HepG2 (cell line): ENCODE results near the gene RABGAP1L. TPM values are rescaled to one million over a fixed set of nuclear protein-coding genes. Genes with fewer than 3 reads are reported as not detected.

ENCODE experiments used
- BRD4 ChIP-seq: sonication (generic); formaldehyde crosslinking; IDR thresholded peaks from 2 replicates; pipeline ENCODE4 v1.4.0; 2020; ENCODE audit warnings: missing genetic modification reagents
- FOSL2 ChIP-seq: sonication (generic); formaldehyde crosslinking; IDR thresholded peaks from 2 replicates; pipeline ENCODE4 v1.4.0; 2020; ENCODE audit warnings: missing genetic modification reagents
- HOXA5 ChIP-seq: sonication (generic); formaldehyde crosslinking; IDR thresholded peaks from 2 replicates; pipeline ENCODE4 v1.4.0; 2020; ENCODE audit warnings: missing genetic modification reagents
- NFYB ChIP-seq: sonication (generic); formaldehyde crosslinking; IDR thresholded peaks from 2 replicates; pipeline ENCODE4 v1.4.0; 2020; ENCODE audit warnings: missing genetic modification reagents
- PHF21A ChIP-seq: sonication (generic); formaldehyde crosslinking; IDR thresholded peaks from 2 replicates; pipeline ENCODE4 v1.5.0; 2020; ENCODE audit warnings: mild to moderate bottlenecking, missing genetic modification reagents
- SALL2 ChIP-seq: sonication (generic); formaldehyde crosslinking; IDR thresholded peaks from 2 replicates; pipeline ENCODE4 v1.8.1; 2023; ENCODE audit warnings: mild to moderate bottlenecking, missing genetic modification reagents, inconsistent platforms
- SOX5 ChIP-seq: IDR thresholded peaks from 2 replicates; pipeline ENCODE4 v1.6.1; 2016; ENCODE audit warnings: borderline replicate concordance
- ZNF589 ChIP-seq: sonication (generic); formaldehyde crosslinking; conservative IDR thresholded peaks from 2 replicates; pipeline ENCODE4 v1.8.0; 2022; ENCODE audit warnings: mild to moderate bottlenecking, moderate library complexity, missing genetic modification reagents
- ZNF792 ChIP-seq: IDR thresholded peaks from 2 replicates; pipeline ENCODE4 v1.6.1; 2016
- ZNF839 ChIP-seq: sonication (generic); formaldehyde crosslinking; IDR thresholded peaks from 2 replicates; pipeline ENCODE4 v1.4.0; 2020; ENCODE audit warnings: missing genetic modification reagents, mild to moderate bottlenecking, borderline replicate concordance
- polyA plus RNA-seq, 8 experiments: library from polyadenylated mRNA; depleted of rRNA in 3 of 8; stranded (reverse) in 7 of 8; unstranded in 1 of 8; fragments of >200 nt; fragmentation: Illumina TruSeq in 4 of 8; extraction: Trizol in 4 of 8; gene quantifications; 2 replicates each; pipeline versions ENCODE4 v1.2.1 to v1.2.3, GENCODE V29; 2011 to 2016; ENCODE audit warnings: low read depth in 4 of 8, missing spikeins in 1 of 8, mixed read lengths in 1 of 8; ENCODE audit not compliant: insufficient read depth in 1 of 8
- total RNA-seq, 5 experiments: library from RNA; depleted of rRNA; stranded (reverse); fragments of >200 nt; fragmentation: Illumina TruSeq; extraction: Trizol; gene quantifications; 2 replicates each; pipeline ENCODE4 v1.2.3, GENCODE V29; 2016; ENCODE audit warnings: low read depth in 1 of 5
- TF ChIP-seq, protein P1 (sequence below): sonication (generic); IDR thresholded peaks from 2 replicates; pipeline ENCODE4 v1.6.1; 2016; ENCODE audit warnings: low read depth, borderline replicate concordance
- TF ChIP-seq, protein P2 (sequence below): sonication (generic); formaldehyde crosslinking; IDR thresholded peaks from 2 replicates; pipeline ENCODE4 v1.5.1; 2020; ENCODE audit warnings: missing genetic modification reagents, mild to moderate bottlenecking, borderline replicate concordance
- TF ChIP-seq, protein P3 (sequence below): sonication (generic); formaldehyde crosslinking; IDR thresholded peaks from 2 replicates; pipeline ENCODE4 v1.4.0; 2020; ENCODE audit warnings: mild to moderate bottlenecking, low read depth, missing genetic modification reagents
- TF ChIP-seq, protein P4 (sequence below): sonication (generic); formaldehyde crosslinking; IDR thresholded peaks from 2 replicates; pipeline ENCODE4 v1.4.0; 2020; ENCODE audit warnings: missing genetic modification reagents, low read depth, mild to moderate bottlenecking, borderline replicate concordance
- TF ChIP-seq, protein P5 (sequence below), 2 experiments: sonication (generic) in 1 of 2; formaldehyde crosslinking in 1 of 2; IDR thresholded peaks; 2 replicates each; pipeline versions ENCODE4 v1.5.1 to v1.6.1; 2011 to 2020; ENCODE audit warnings: borderline replicate concordance in 1 of 2, low read depth in 1 of 2, low read length in 1 of 2, mild to moderate bottlenecking in 1 of 2, missing genetic modification reagents in 1 of 2, moderate library complexity in 1 of 2
- TF ChIP-seq, protein P6 (sequence below): sonication (generic); formaldehyde crosslinking; IDR thresholded peaks from 2 replicates; pipeline ENCODE4 v1.4.0; 2020; ENCODE audit warnings: missing genetic modification reagents

The RABGAP1L gene
- total and polyA plus RNA-seq, 2 of the 13 experiments (the other 11 are each of a cell fraction or from before 2014, with no cell fraction given): 7.9 to 22.6 TPM

DNA sequence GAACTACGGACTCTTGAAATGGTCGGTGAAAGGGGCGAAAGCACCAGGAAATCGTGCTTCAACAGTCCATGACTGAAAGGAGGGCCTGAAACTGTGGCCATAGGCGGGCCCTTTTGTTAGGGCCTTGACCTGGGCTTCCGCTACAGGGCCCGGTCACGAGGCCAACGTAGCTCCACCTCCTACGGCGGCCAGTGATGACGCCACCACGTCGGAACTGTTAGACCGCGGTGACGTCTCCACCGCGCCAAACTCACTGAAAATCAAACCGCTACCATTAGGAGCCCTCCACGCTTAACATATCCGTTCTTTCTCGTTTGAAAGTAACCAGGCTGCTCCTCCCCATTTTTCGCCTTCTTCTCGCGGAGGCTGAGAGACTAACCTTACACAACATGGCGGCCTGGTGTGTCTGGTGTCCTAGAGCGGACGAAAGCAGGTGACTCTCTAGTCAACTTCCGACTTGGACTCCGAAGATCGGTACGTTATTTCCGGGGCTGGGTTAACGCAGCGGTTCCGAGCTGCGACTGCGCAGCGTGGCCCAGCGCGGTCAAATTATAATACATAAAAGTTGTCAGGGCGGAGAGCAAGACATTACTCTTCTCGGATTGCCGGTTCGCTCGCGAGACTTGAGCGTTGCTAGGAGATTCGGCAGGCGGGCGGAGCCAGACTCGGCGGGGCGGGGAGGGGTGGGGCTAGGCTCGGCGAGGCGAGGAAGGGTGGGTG lies 840.1 kb downstream of the RABGAP1L start (continued):
- TF ChIP-seq BRD4 (CRISPR knock-in tag) (peak; percentile 48), FOSL2 (CRISPR knock-in tag) (peak; percentile 72), PHF21A (peak; percentile 73; the same call in 1 of the 2 replicates), SOX5 (CRISPR knock-in tag) (peak; percentile 33), ZNF589 (CRISPR knock-in tag) (no peak), ZNF792 (0 out of 2 replicates have a peak, but pooled peaks have one; percentile 48), ZNF839 (CRISPR knock-in tag) (peak; percentile 21; the same call in 1 of the 2 replicates), HOXA5 (CRISPR knock-in tag) (no peak; the same call in 1 of the 2 replicates), NFYB (no peak; the same call in 1 of the 2 replicates), SALL2 (peak; percentile 80)
- TF ChIP-seq, protein P1, sequence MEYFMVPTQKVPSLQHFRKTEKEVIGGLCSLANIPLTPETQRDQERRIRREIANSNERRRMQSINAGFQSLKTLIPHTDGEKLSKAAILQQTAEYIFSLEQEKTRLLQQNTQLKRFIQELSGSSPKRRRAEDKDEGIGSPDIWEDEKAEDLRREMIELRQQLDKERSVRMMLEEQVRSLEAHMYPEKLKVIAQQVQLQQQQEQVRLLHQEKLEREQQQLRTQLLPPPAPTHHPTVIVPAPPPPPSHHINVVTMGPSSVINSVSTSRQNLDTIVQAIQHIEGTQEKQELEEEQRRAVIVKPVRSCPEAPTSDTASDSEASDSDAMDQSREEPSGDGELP: 0 out of 2 replicates have a peak, but pooled peaks have one; percentile 13
- TF ChIP-seq, protein P2, sequence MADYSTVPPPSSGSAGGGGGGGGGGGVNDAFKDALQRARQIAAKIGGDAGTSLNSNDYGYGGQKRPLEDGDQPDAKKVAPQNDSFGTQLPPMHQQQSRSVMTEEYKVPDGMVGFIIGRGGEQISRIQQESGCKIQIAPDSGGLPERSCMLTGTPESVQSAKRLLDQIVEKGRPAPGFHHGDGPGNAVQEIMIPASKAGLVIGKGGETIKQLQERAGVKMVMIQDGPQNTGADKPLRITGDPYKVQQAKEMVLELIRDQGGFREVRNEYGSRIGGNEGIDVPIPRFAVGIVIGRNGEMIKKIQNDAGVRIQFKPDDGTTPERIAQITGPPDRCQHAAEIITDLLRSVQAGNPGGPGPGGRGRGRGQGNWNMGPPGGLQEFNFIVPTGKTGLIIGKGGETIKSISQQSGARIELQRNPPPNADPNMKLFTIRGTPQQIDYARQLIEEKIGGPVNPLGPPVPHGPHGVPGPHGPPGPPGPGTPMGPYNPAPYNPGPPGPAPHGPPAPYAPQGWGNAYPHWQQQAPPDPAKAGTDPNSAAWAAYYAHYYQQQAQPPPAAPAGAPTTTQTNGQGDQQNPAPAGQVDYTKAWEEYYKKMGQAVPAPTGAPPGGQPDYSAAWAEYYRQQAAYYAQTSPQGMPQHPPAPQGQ (CRISPR knock-in tag): 0 out of 2 replicates have a peak, but pooled peaks have one; percentile 68
- TF ChIP-seq, protein P3, sequence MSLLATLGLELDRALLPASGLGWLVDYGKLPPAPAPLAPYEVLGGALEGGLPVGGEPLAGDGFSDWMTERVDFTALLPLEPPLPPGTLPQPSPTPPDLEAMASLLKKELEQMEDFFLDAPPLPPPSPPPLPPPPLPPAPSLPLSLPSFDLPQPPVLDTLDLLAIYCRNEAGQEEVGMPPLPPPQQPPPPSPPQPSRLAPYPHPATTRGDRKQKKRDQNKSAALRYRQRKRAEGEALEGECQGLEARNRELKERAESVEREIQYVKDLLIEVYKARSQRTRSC (CRISPR knock-in tag): no peak; the same call in 1 of the 2 replicates
- TF ChIP-seq, protein P4, sequence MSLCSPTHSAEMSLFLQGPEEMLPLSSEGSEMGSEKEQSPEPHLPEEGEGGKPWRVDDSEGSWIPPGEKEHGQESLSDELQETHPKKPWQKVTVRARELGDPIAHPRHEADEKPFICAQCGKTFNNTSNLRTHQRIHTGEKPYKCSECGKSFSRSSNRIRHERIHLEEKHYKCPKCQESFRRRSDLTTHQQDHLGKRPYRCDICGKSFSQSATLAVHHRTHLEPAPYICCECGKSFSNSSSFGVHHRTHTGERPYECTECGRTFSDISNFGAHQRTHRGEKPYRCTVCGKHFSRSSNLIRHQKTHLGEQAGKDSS (CRISPR knock-in tag): no peak
- TF ChIP-seq, protein P5, sequence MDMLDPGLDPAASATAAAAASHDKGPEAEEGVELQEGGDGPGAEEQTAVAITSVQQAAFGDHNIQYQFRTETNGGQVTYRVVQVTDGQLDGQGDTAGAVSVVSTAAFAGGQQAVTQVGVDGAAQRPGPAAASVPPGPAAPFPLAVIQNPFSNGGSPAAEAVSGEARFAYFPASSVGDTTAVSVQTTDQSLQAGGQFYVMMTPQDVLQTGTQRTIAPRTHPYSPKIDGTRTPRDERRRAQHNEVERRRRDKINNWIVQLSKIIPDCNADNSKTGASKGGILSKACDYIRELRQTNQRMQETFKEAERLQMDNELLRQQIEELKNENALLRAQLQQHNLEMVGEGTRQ (IDR thresholded peaks at IDR 0.05; ENCODE audit: low read depth, low read length): peak; percentile 80
- TF ChIP-seq, protein P5 (CRISPR knock-in tag; IDR thresholded peaks at IDR 0.05; ENCODE audit: borderline replicate concordance): peak; percentile 95; the same call in 1 of the 2 replicates
- TF ChIP-seq, protein P6, sequence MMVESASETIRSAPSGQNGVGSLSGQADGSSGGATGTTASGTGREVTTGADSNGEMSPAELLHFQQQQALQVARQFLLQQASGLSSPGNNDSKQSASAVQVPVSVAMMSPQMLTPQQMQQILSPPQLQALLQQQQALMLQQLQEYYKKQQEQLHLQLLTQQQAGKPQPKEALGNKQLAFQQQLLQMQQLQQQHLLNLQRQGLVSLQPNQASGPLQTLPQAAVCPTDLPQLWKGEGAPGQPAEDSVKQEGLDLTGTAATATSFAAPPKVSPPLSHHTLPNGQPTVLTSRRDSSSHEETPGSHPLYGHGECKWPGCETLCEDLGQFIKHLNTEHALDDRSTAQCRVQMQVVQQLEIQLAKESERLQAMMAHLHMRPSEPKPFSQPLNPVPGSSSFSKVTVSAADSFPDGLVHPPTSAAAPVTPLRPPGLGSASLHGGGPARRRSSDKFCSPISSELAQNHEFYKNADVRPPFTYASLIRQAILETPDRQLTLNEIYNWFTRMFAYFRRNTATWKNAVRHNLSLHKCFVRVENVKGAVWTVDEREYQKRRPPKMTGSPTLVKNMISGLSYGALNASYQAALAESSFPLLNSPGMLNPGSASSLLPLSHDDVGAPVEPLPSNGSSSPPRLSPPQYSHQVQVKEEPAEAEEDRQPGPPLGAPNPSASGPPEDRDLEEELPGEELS: no peak; the same call in 1 of the 2 replicates
